DND-41 (cell line): Measurements from ENCODE around the gene MS4A4E.

ENCODE experiments used
- ATAC-seq: fragments of 200-7000 bp; cut with Tn5 transposase; 3 replicates; pipeline ENCODE4 v1.9.1; 2021; ENCODE audit warnings: low read depth; ENCODE audit not compliant: insufficient read depth
- DNase-seq: peaks from one replicate; pipeline ENCODE4 v3.0.0-alpha.2; 2020
- H2AFZ ChIP-seq: 2 replicates; pipeline ENCODE4 v1.6.0; 2012; ENCODE audit warnings: low read depth, low read length
- H3K27ac ChIP-seq: 2 replicates; pipeline ENCODE4 v1.5.1; 2012; ENCODE audit warnings: low read length, inconsistent platforms
- H3K27me3 ChIP-seq: fragments of 200-600 bp; sonication (generic); 2 replicates; pipeline ENCODE4 v1.6.0; 2012; ENCODE audit warnings: low read length, mild to moderate bottlenecking, inconsistent platforms; ENCODE audit not compliant: insufficient read depth, poor library complexity
- H3K36me3 ChIP-seq: 2 replicates; pipeline ENCODE4 v1.5.1; 2012; ENCODE audit warnings: low read length, inconsistent platforms; ENCODE audit not compliant: insufficient read depth
- H3K4me1 ChIP-seq: 2 replicates; pipeline ENCODE4 v1.5.1; 2012; ENCODE audit warnings: mild to moderate bottlenecking, low read length; ENCODE audit not compliant: insufficient read depth
- H3K4me2 ChIP-seq: 2 replicates; pipeline ENCODE4 v1.6.0; 2012; ENCODE audit warnings: mild to moderate bottlenecking, moderate library complexity, low read length, inconsistent platforms; ENCODE audit not compliant: insufficient read depth
- H3K4me3 ChIP-seq, 2 experiments: fragments of 200-600 bp in 1 of 2; shearing (Covaris generic) in 1 of 2; 2 replicates each; pipeline ENCODE4 v1.5.1; 2012 to 2016; ENCODE audit warnings: inconsistent platforms in 2 of 2, low read length in 2 of 2, mild to moderate bottlenecking in 2 of 2, low read depth in 1 of 2, moderate library complexity in 1 of 2
- H3K79me2 ChIP-seq: 2 replicates; pipeline ENCODE4 v1.6.0; 2012; ENCODE audit warnings: low read length, inconsistent platforms; ENCODE audit not compliant: insufficient read depth
- H3K9ac ChIP-seq: 2 replicates; pipeline ENCODE4 v1.6.0; 2012; ENCODE audit warnings: low read depth, mild to moderate bottlenecking, inconsistent platforms, low read length, moderate library complexity
- H3K9me3 ChIP-seq: 2 replicates; pipeline ENCODE4 v1.5.1; 2012; ENCODE audit warnings: low read length, moderate library complexity, mild to moderate bottlenecking, inconsistent platforms; ENCODE audit not compliant: insufficient read depth, severe bottlenecking
- H4K20me1 ChIP-seq: 2 replicates; pipeline ENCODE4 v1.6.0; 2012; ENCODE audit warnings: low read length; ENCODE audit not compliant: insufficient read depth
- EZH2 ChIP-seq: IDR thresholded peaks from 3 replicates; pipeline ENCODE4 v1.6.1; 2012; ENCODE audit warnings: borderline replicate concordance, low read depth, mild to moderate bottlenecking, moderate library complexity, low read length, inconsistent platforms; ENCODE audit not compliant: severe bottlenecking
- TF ChIP-seq, protein P1 (sequence below): IDR thresholded peaks from 2 replicates; pipeline ENCODE4 v1.5.1; 2012; ENCODE audit warnings: borderline replicate concordance, low read length, moderate library complexity, mild to moderate bottlenecking; ENCODE audit not compliant: poor library complexity, severe bottlenecking; ENCODE audit errors: extremely low read depth

The MS4A4E gene

DNA sequence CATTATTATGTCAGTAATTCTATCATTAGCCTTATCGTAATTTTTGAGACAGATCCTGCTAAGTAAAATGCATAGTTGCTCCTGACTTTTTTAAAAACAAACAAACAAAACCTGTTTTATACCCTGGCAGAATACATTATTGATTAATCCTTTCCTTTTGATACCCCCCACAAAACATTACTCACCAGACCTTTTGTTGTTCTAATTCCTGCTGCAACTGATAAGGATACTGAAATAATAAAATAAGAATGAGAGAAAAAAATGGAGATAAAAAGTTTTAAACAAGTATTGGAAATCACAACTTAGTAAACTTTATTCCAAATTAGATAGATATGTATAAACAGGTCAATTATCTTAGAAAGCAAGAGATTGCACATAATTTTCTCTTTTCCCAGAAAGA lies 28.6 kb downstream of the MS4A4E start:
- no peak overlapping the region for H3K9ac ChIP-seq
- H3K4me3 ChIP-seq, result no peak overlapping the region
- no peaks in the 10 kb centered on the region for H3K9me3 ChIP-seq
- DNase-seq (no peak), ATAC-seq (no peak)
- no peak overlapping the region for H3K27ac ChIP-seq
- H3K4me2 ChIP-seq, result no peak overlapping the region
- no peaks in the 10 kb centered on the region for H3K36me3 ChIP-seq
- no peaks in the 10 kb centered on the region for H4K20me1 ChIP-seq
- no peak for TF ChIP-seq EZH2
- TF ChIP-seq, protein P1, sequence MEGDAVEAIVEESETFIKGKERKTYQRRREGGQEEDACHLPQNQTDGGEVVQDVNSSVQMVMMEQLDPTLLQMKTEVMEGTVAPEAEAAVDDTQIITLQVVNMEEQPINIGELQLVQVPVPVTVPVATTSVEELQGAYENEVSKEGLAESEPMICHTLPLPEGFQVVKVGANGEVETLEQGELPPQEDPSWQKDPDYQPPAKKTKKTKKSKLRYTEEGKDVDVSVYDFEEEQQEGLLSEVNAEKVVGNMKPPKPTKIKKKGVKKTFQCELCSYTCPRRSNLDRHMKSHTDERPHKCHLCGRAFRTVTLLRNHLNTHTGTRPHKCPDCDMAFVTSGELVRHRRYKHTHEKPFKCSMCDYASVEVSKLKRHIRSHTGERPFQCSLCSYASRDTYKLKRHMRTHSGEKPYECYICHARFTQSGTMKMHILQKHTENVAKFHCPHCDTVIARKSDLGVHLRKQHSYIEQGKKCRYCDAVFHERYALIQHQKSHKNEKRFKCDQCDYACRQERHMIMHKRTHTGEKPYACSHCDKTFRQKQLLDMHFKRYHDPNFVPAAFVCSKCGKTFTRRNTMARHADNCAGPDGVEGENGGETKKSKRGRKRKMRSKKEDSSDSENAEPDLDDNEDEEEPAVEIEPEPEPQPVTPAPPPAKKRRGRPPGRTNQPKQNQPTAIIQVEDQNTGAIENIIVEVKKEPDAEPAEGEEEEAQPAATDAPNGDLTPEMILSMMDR, result no peak
- no peaks in the 10 kb centered on the region for H3K27me3 ChIP-seq
- H3K79me2 ChIP-seq, result no peaks in the 10 kb centered on the region
- H2AFZ ChIP-seq, result no peak overlapping the region
- H3K4me1 ChIP-seq, result no peaks in the 10 kb centered on the region

DNA sequence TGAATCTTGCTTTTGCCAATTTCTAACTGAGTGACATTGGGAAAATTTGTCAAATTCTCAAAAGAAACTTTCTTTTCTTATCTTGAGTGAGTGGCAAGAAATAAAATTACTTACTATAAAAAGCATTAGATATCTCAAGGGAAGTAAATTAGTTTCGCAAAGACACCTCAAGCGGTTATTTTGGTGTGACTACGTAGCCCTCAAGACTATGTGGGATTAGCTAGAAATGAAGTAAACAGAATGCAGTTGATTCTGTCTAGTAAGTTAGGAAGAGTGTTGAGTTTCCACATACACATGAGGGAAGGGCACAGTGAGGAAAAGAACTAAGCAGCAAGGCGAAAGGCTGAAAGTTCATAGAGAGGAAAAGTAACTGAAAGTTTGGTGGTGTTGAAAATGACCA lies 31.7 kb downstream of the MS4A4E start:
- Histone ChIP-seq H3K9ac (no peak overlapping the region), H3K9me3 (no peaks in the 10 kb centered on the region), H2AFZ (no peak overlapping the region), H3K4me2 (no peak overlapping the region), H3K36me3 (no peaks in the 10 kb centered on the region), H3K27me3 (no peaks in the 10 kb centered on the region), H3K4me3 (no peak overlapping the region), H4K20me1 (no peaks in the 10 kb centered on the region), H3K79me2 (no peaks in the 10 kb centered on the region), H3K27ac (no peak overlapping the region), H3K4me1 (no peaks in the 10 kb centered on the region)
- no peak for TF ChIP-seq EZH2
- TF ChIP-seq, protein P1, result no peak
- DNase-seq, result no peak
- ATAC-seq, result no peak

DNA sequence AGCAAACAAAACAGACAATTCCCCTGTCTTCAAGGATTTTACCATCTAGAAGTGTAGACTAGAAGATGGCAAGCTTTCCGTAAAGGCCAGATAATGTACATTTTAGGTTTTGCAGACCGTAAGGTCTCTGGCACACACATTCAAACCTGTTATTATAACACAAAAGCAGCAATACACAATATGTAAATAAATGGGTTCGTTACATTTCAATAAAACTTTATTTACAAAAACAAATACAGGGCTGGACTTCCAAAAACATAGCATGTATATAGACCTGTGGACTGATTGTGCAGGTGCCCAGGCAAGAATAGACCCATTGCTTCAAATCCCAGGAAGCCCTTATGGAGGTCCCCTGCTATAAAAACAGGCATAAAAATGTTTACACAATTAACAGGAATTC lies 33.0 kb downstream of the MS4A4E start:
- Histone ChIP-seq H3K79me2 (no peaks in the 10 kb centered on the region), H3K27ac (no peak overlapping the region), H4K20me1 (no peaks in the 10 kb centered on the region), H3K27me3 (no peaks in the 10 kb centered on the region), H3K4me1 (no peaks in the 10 kb centered on the region), H3K9me3 (no peaks in the 10 kb centered on the region), H3K4me3 (no peak overlapping the region), H2AFZ (no peak overlapping the region), H3K9ac (no peak overlapping the region), H3K4me2 (no peak overlapping the region), H3K36me3 (no peaks in the 10 kb centered on the region)
- ATAC-seq, result no peak
- TF ChIP-seq, protein P1, result no peak
- TF ChIP-seq EZH2, result no peak
- no peak for DNase-seq

DNA sequence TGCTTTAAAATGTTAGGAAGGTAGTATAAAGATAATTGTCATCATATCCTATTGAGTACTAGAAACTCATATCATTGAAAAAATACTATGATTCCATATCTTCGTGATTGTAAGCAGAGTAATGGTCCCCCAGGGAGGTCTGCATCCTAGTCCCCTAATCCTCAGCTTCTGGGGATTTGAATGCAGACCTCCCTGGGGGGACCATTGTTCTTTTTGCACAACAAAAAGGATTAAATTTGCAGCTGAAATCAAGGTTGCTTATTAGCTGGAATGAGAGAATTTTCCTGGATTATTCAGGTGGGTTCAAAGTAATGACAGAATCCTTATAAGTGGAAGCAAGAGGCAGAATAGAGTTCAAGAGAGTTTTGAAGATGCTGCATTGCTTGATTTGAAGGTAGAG lies 34.0 kb downstream of the MS4A4E start:
- Histone ChIP-seq H3K79me2 (no peaks in the 10 kb centered on the region), H3K27me3 (no peaks in the 10 kb centered on the region), H3K36me3 (no peaks in the 10 kb centered on the region), H3K27ac (no peak overlapping the region), H3K4me3 (no peak overlapping the region), H3K9ac (no peak overlapping the region), H3K4me1 (no peaks in the 10 kb centered on the region), H3K4me2 (no peak overlapping the region), H2AFZ (no peak overlapping the region), H3K9me3 (no peaks in the 10 kb centered on the region), H4K20me1 (no peaks in the 10 kb centered on the region)
- DNase-seq, result no peak
- no peak for TF ChIP-seq EZH2
- TF ChIP-seq, protein P1, result no peak
- ATAC-seq, result no peak
